Activated T-cell treated with anti-CD3 and anti-CD28 coated beads, Interleukin-2, amount 50 U/mL, for 4 hours (primary cell): Measurements from ENCODE around the gene CIAO3. TPM values are rescaled to one million over a fixed set of nuclear protein-coding genes. Genes with fewer than 3 reads are reported as not detected.

ENCODE experiments used
- ATAC-seq, 2 donors: fragments of 200-7000 bp; cut with Tn5 transposase; one replicate each; pipeline ENCODE4 v1.10.0; 2021
- DNase-seq: peaks from one replicate; pipeline ENCODE4 v3.0.0-alpha.2; 2020
- H3K27me3 Mint-ChIP-seq: one replicate; pipeline ENCODE4 v1.8.0; 2021; ENCODE audit warnings: low read depth, mixed read lengths
- H3K36me3 Mint-ChIP-seq: one replicate; pipeline ENCODE4 v1.8.0; 2022; ENCODE audit warnings: mixed read lengths; ENCODE audit not compliant: insufficient read depth
- H3K4me1 Mint-ChIP-seq: one replicate; pipeline ENCODE4 v1.8.0; 2021; ENCODE audit warnings: low read depth, mixed read lengths
- H3K4me3 Mint-ChIP-seq: one replicate; pipeline ENCODE4 v1.8.0; 2021; ENCODE audit warnings: mild to moderate bottlenecking, moderate library complexity, mixed read lengths
- H3K9me3 Mint-ChIP-seq: one replicate; pipeline ENCODE4 v1.8.0; 2021; ENCODE audit warnings: mixed read lengths
- total RNA-seq, 3 donors: library from RNA; stranded (reverse); gene quantifications; one replicate each; pipeline ENCODE4 v1.2.1, GENCODE V29; 2021

Gene CIAO3
- total RNA-seq, 3 donors from 2014 or later: 30.1 to 39.5 (median 34.8) TPM

DNA sequence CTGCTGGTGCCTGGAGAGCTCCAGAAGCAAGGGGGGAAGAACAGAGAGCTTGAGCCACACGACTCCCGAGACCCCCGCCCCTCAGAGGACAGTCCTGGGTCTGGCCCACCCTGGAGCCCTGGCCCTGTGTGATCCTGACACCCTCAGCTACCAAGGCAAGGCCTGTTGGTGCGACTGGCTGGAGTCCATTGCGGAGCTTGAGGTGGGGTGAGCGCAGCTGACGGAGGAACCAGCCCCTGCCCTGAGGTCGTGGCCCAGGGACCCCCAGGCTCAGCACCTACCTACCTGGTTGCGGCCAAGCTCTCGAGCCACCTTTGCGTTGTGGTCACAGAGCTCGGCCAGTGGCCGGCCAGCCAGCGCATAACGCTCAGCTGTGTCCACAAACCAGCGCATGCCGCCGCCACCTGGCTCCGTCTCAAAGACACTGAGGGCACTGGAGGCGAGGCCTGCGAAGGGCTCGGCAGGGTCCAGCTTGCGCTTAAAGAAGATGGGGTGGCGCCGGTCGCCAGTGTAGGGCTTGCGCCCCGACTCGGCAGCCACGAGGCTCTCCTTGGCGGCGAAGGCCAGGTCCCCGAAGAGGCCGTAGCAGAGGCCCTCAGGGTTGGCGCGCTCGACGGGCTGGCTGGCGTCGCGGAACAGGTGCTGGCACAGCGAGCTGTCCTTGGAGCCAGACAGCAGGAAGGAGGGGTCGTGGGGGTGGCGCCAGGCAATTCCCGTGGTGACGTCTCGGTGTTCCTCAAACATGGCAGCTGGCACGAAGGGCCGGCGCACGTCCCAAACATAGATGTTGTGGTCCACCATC lies 54.1 kb downstream of the CIAO3 start:
- no peaks in the 10 kb centered on the region for H3K27me3 Mint-ChIP-seq
- H3K9me3 Mint-ChIP-seq: no peaks in the 10 kb centered on the region
- peaks cover 7% of the 10 kb centered on the region for H3K36me3 Mint-ChIP-seq
- ATAC-seq: no peak
- H3K4me1 Mint-ChIP-seq: peaks cover 25% of the 10 kb centered on the region
- no peak for DNase-seq
- H3K4me3 Mint-ChIP-seq: no peak overlapping the region

DNA sequence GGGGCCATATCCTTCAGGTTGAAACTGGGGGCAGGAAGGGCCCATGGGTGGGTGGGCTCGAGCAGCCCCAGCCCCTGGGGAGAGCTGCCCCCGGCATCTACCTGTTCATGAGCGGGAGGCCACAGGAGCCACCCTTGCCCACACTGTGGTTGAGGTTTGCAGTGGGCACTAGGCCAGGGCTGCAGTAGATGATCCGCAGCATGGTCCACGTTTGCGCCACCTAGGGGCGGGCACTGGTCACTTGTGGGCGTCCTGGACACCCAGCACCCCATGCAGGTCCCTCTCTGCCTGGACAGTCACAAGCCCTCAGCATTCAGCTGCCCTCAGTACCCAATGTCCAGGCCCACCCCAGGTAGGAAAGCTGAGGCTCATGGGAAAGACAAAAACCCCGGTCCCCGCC lies 54.8 kb downstream of the CIAO3 start:
- Mint-ChIP-seq H3K4me3 (no peak overlapping the region), H3K36me3 (peaks cover 9% of the 10 kb centered on the region)
- ATAC-seq: no peak

GRCh38 chr16:684961-685696 lies 55.7 kb downstream of the CIAO3 start:
- ATAC-seq: no peak
- Mint-ChIP-seq H3K9me3 (no peaks in the 10 kb centered on the region), H3K27me3 (no peaks in the 10 kb centered on the region), H3K36me3 (peaks cover 11% of the 10 kb centered on the region), H3K4me3 (no peak overlapping the region), H3K4me1 (peaks cover 28% of the 10 kb centered on the region)
- DNase-seq: no peak

More for the DNA sequence above, 54.8 kb downstream of the CIAO3 start:
- no peak for DNase-seq
- H3K4me1 Mint-ChIP-seq: peaks cover 29% of the 10 kb centered on the region
- no peaks in the 10 kb centered on the region for H3K9me3 Mint-ChIP-seq
- no peaks in the 10 kb centered on the region for H3K27me3 Mint-ChIP-seq

DNA sequence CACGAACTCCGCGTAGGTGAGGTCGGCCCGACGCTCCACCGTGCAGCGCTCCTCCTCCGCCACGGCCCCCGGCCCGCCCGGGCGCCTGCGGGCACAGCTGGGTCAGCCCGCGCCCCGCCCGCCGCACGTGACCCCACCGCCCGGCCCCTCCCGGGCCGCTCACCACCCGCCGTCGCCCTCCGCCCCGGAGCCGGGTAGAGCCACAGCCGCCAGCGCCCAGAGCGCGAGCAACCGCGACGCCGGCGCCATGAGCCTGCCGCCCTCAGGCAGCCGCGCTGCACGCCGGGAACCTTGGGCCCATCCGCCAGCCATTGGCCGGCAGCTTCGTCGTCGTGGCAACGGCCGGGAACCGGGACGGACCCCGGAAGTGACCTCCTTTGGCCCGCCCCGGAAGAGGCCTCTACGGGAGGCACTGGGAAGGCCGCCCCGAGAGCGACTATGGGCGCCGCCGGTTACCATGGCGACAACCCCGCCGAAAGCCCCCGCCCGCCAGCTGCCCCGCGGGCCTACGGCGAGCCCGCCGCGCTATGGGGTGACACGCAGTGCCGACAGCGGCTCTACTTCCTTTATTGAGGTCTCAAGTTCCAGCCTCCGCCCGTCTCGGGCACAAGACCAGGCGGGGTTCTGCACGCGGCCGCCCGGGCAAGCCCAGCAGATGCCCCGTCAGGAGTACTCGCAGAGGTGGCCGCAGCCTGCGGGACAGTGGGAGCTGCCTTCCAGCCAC lies 56.6 kb downstream of the CIAO3 start, which contains the start of gene JMJD8:
Gene JMJD8, minus strand, starts transcription at position 264 of the 724 bp plus-strand sequence. Its CDS starts 15 bp downstream, at position 249.
- Mint-ChIP-seq H3K4me1 (peaks cover 26% of the 10 kb centered on the region), H3K4me3 (peak within 1 kb of the TSS; percentile 80), H3K36me3 (peaks cover 11% of the 10 kb centered on the region), H3K9me3 (no peaks in the 10 kb centered on the region), H3K27me3 (no peaks in the 10 kb centered on the region)
- DNase-seq (peak; percentile 95), ATAC-seq (peak; percentile 72 to 73)

GRCh38 chr16:683396-684070 lies 57.3 kb downstream of the CIAO3 start:
- Mint-ChIP-seq H3K9me3 (no peaks in the 10 kb centered on the region), H3K27me3 (no peaks in the 10 kb centered on the region), H3K36me3 (peaks cover 11% of the 10 kb centered on the region), H3K4me1 (peaks cover 20% of the 10 kb centered on the region), H3K4me3 (peak overlapping the region; percentile 80)
- no peak for DNase-seq
- ATAC-seq: no peak

DNA sequence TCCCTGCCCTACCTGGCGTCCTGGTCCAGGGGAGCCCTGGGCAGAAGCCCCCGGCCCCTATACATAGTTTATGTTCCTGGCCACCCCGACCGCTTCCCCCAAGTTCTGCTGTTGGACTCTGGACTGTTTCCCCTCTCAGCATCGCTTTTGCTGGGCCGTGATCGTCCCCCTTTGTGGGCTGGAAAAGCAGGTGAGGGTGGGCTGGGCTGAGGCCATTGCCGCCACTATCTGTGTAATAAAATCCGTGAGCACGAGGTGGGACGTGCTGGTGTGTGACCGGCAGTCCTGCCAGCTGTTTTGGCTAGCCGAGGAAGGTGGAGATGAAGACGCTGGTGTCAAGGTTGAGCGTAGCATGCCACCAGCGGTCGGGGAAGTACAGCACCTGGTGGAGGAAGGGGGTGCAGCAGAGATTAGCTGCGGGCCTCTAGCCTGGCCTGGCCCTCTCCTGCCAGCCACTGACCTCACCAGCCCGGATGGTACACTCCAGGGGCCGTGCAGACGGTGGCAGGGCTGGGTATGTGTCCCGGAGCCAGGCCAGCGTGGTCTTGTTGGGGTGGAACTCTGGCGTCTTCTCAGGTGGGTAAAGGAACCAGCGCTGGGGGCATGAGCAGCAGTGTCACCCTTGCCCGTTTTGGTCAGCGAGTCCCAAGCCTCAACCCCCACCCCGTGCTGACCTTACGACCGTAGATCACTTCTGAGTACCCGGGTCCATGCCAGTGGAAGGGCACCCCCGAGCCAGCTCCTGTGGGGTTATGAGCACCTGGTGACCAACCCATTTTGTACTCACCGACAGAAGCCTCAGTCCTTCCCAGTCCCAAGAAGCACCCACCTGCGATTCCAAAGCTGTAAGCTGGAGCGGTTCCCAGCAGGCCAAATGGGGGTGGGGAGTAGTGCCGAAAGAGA lies 58.1 kb downstream of the CIAO3 start:
- peaks cover 11% of the 10 kb centered on the region for H3K36me3 Mint-ChIP-seq
- no peak for ATAC-seq
- H3K9me3 Mint-ChIP-seq: no peaks in the 10 kb centered on the region
- H3K4me1 Mint-ChIP-seq: peaks cover 20% of the 10 kb centered on the region
- H3K27me3 Mint-ChIP-seq: no peaks in the 10 kb centered on the region
- peak overlapping the region; percentile 80 for H3K4me3 Mint-ChIP-seq
- no peak for DNase-seq

- no peak for ATAC-seq
- H3K4me1 Mint-ChIP-seq: peaks cover 20% of the 10 kb centered on the region
- H3K27me3 Mint-ChIP-seq: peaks cover 2% of the 10 kb centered on the region
Observed at GRCh38 chr16:681746-682427, 58.9 kb downstream of the CIAO3 start.

DNA sequence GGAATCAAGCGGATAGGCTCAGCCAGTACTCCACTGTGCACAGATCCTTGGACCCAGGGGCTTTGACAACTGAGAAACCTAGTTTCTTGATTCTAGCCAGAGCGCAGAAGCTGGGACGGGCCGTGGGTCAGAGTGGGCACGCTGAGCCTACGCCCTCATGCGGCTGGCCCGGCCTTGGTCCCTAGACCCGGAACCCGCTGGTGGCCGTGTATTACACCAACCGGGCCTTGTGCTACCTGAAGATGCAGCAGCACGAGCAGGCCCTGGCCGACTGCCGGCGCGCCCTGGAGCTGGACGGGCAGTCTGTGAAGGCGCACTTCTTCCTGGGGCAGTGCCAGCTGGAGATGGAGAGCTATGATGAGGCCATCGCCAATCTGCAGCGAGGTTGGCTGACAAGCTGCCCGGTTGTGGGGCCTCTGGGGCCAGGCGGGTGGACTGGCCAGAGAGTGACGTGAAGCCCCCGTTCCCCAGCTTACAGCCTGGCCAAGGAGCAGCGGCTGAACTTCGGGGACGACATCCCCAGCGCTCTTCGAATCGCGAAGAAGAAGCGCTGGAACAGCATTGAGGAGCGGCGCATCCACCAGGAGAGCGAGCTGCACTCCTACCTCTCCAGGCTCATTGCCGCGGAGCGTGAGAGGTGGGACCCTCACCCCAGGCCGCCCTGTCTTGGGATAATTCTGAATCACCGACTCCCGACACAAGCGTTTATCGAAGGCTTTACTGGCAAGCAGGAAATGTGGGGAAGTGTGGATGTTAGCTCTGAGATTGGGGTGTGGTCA lies 59.6 kb downstream of the CIAO3 start:
- H3K27me3 Mint-ChIP-seq: peaks cover 5% of the 10 kb centered on the region
- ATAC-seq (no peak), DNase-seq (no peak)
- H3K4me3 Mint-ChIP-seq: peak overlapping the region; percentile 83
- no peaks in the 10 kb centered on the region for H3K9me3 Mint-ChIP-seq
- H3K36me3 Mint-ChIP-seq: peaks cover 11% of the 10 kb centered on the region
- peaks cover 20% of the 10 kb centered on the region for H3K4me1 Mint-ChIP-seq

More at GRCh38 chr16:681746-682427, 58.9 kb downstream of the CIAO3 start:
- Mint-ChIP-seq H3K36me3 (peaks cover 11% of the 10 kb centered on the region), H3K4me3 (peak overlapping the region; percentile 83), H3K9me3 (no peaks in the 10 kb centered on the region)
- no peak for DNase-seq

- Mint-ChIP-seq H3K9me3 (no peaks in the 10 kb centered on the region), H3K36me3 (peaks cover 11% of the 10 kb centered on the region), H3K27me3 (peaks cover 5% of the 10 kb centered on the region), H3K4me3 (peak overlapping the region; percentile 83), H3K4me1 (peaks cover 20% of the 10 kb centered on the region)
- DNase-seq (no peak), ATAC-seq (peak; percentile 1 to 5)
Observed at GRCh38 chr16:680625-680945, 60.2 kb downstream of the CIAO3 start.

DNA sequence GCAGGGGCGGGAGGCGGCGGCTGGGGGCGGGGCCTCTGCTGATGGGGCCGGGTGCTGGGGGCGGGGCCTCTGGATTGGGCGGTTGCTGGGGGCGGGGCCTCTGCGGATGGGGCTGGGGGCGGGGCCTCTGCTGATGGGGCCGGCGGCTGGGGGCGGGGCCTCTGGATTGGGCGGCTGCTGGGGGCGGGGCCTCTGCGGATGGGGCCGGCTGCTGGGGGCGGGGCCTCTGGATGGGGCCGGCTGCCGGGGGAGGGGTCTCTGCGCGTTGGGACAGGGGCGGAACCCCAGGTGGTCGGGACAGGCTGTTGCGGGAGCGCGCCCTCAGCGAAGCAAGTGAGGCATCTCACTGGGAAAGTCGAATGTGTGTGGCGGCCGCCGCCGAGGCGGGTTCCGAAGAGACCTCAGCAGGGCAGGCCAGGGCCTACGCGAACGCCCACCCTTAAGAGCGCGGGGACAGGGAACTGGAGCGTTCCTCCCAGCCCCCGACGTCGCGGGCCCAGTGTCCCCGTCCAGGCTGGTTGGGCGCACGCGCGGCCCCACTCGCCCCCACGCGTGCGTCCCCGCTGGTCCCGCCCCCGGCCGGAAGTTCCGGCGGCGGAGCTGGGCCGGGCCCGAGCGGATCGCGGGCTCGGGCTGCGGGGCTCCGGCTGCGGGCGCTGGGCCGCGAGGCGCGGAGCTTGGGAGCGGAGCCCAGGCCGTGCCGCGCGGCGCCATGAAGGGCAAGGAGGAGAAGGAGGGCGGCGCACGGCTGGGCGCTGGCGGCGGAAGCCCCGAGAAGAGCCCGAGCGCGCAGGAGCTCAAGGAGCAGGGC lies 60.8 kb downstream of the CIAO3 start, which contains the start of gene STUB1:
Gene STUB1, plus strand, starts transcription at position 597 of the 811 bp plus-strand sequence. Its CDS starts 116 bp downstream, at position 713.
- ATAC-seq (peak; percentile 59 to 61), DNase-seq (peak; percentile 90)
- Mint-ChIP-seq H3K9me3 (no peaks in the 10 kb centered on the region), H3K27me3 (peaks cover 7% of the 10 kb centered on the region), H3K36me3 (peaks cover 11% of the 10 kb centered on the region), H3K4me1 (peaks cover 23% of the 10 kb centered on the region), H3K4me3 (peak within 1 kb of the TSS; percentile 83)
